ENCODE measurements around the gene POLR2H. TPM values are rescaled to one million over a fixed set of nuclear protein-coding genes. Genes with fewer than 3 reads are reported as not detected.

POLR2H gene
- total and polyA plus RNA-seq, 10 of the 15 experiments (the other 5 are each of a cell fraction or from before 2014, with no cell fraction given) = 74.2 to 357 (median 143) TPM

DNA sequence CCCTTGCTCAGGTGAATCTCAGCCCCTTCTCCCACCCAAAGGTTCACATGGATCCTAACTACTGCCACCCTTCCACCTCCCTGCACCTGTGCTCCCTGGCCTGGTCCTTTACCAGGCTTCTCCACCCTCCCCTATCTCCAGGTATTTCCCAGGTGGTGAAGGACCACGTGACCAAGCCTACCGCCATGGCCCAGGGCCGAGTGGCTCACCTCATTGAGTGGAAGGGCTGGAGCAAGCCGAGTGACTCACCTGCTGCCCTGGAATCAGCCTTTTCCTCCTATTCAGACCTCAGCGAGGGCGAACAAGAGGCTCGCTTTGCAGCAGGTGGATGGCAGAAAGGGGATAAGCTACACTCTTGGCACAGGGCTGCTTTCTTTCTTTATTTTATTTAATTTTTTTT lies 19.6 kb upstream of the POLR2H start:
- no peaks in the 10 kb centered on the region for H3K79me2 ChIP-seq (ENCODE audit: control insufficient read depth, insufficient read depth, low read length)
- ChIA-PET RAD21 (ENCODE audit: unreplicated experiment) (no interaction called here), CTCF (interaction anchor here (0.9 kb wide), 2 partner anchors 12 to 114 kb away, joined by 3 to 5 read pairs; no protein-coding TSS in a partner anchor), SMC1A (ENCODE audit: uncharacterized antibody, unreplicated experiment) (no interaction called here), POLR2A (interaction anchor here (1.2 kb wide), 1 partner anchor 13 kb away, joined by 3 read pairs; no protein-coding TSS in a partner anchor)
- no TSS peak for BruUV-seq (replicated peaks)
- no peak for FAIRE-seq
- in situ Hi-C loops (cut with MboI) = no loop called here
- H3K27me3 ChIP-seq (replicated peaks in 1 of 2; ENCODE audit: control insufficient read depth in 2 of 2, insufficient read depth in 2 of 2, low read length in 1 of 2) = no peaks in the 10 kb centered on the region
- H3K9me3 ChIP-seq (replicated peaks; ENCODE audit: control insufficient read depth, insufficient read depth, low read length) = no peaks in the 10 kb centered on the region
- no peak overlapping the region for H3K9ac ChIP-seq (ENCODE audit: control insufficient read depth, insufficient read depth, low read length)
- no peaks in the 10 kb centered on the region for H3K36me3 ChIP-seq (ENCODE audit: control insufficient read depth in 2 of 2, insufficient read depth in 2 of 2, low read length in 1 of 2)
- ATAC-seq = no peak
- peaks cover 3% of the 10 kb centered on the region; the same call in 1 of the 2 replicates for H3K4me1 ChIP-seq (ENCODE audit: control insufficient read depth, insufficient read depth, low read length)
- H3K4me3 ChIP-seq = no peak overlapping the region
- 65% methylated on average over 7 of the region's 7 CpGs for WGBS (ENCODE audit: insufficient coverage, insufficient replicate concordance, low lambda C conversion rate, missing lambda C conversion rate)
- intact Hi-C loops (cut with micrococcal nuclease; ENCODE audit: unreplicated experiment) = no loop called here
- H3K27ac ChIP-seq (ENCODE audit: control insufficient read depth, insufficient read depth) = no peak overlapping the region
- H4K20me1 ChIP-seq (ENCODE audit: control insufficient read depth, insufficient read depth) = no peaks in the 10 kb centered on the region
- no peak for DNase-seq (ENCODE audit: low read depth, low spot score)
- H3K4me2 ChIP-seq (ENCODE audit: control insufficient read depth, insufficient read depth) = no peak overlapping the region
- TF ChIP-seq, protein P1, sequence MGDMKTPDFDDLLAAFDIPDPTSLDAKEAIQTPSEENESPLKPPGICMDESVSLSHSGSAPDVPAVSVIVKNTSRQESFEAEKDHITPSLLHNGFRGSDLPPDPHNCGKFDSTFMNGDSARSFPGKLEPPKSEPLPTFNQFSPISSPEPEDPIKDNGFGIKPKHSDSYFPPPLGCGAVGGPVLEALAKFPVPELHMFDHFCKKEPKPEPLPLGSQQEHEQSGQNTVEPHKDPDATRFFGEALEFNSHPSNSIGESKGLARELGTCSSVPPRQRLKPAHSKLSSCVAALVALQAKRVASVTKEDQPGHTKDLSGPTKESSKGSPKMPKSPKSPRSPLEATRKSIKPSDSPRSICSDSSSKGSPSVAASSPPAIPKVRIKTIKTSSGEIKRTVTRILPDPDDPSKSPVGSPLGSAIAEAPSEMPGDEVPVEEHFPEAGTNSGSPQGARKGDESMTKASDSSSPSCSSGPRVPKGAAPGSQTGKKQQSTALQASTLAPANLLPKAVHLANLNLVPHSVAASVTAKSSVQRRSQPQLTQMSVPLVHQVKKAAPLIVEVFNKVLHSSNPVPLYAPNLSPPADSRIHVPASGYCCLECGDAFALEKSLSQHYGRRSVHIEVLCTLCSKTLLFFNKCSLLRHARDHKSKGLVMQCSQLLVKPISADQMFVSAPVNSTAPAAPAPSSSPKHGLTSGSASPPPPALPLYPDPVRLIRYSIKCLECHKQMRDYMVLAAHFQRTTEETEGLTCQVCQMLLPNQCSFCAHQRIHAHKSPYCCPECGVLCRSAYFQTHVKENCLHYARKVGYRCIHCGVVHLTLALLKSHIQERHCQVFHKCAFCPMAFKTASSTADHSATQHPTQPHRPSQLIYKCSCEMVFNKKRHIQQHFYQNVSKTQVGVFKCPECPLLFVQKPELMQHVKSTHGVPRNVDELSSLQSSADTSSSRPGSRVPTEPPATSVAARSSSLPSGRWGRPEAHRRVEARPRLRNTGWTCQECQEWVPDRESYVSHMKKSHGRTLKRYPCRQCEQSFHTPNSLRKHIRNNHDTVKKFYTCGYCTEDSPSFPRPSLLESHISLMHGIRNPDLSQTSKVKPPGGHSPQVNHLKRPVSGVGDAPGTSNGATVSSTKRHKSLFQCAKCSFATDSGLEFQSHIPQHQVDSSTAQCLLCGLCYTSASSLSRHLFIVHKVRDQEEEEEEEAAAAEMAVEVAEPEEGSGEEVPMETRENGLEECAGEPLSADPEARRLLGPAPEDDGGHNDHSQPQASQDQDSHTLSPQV (IDR thresholded peaks at IDR 0.05) = no peak
- TF ChIP-seq, protein P2, sequence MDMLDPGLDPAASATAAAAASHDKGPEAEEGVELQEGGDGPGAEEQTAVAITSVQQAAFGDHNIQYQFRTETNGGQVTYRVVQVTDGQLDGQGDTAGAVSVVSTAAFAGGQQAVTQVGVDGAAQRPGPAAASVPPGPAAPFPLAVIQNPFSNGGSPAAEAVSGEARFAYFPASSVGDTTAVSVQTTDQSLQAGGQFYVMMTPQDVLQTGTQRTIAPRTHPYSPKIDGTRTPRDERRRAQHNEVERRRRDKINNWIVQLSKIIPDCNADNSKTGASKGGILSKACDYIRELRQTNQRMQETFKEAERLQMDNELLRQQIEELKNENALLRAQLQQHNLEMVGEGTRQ (IDR thresholded peaks at IDR 0.05; ENCODE audit: borderline replicate concordance, low read depth, low read length) = no peak
- TF ChIP-seq SUZ12 (IDR thresholded peaks at IDR 0.05; ENCODE audit: unreplicated experiment) = no peak
- H2AFZ ChIP-seq (ENCODE audit: control insufficient read depth, low read depth, low read length) = no peak overlapping the region

Measured in GM12878 (cell line).